H1 (cell line): ENCODE data around the gene HNRNPAB. TPM values are rescaled to one million over a fixed set of nuclear protein-coding genes. Genes with fewer than 3 reads are reported as not detected.

ENCODE experiments used
- CTCF ChIA-PET: fragments of 300-600 bp; sonication (Branson Sonifier 250); formaldehyde crosslinking; loops from one replicate; lab custom pipeline; 2021; ENCODE audit not compliant: partially characterized antibody; lab: Charles Lee
- POLR2A ChIA-PET: fragments of 300-600 bp; sonication (Branson Sonifier 250); formaldehyde crosslinking; loops from one replicate; lab custom pipeline; 2021; ENCODE audit warnings: inconsistent platforms; ENCODE audit not compliant: partially characterized antibody; lab: Charles Lee
- DNase-seq, 2 experiments: peaks; one replicate each; pipeline versions ENCODE4 v3.0.0 to v3.0.0-alpha.2; 2010 to 2022; ENCODE audit warnings: low spot score in 2 of 2, low read depth in 1 of 2, mixed read lengths in 1 of 2
- FAIRE-seq: peaks from 2 replicates; lab custom pipeline; 2011; peaks lifted over from hg19 to GRCh38; lab: Jason Lieb, UNC
- H2AFZ ChIP-seq: 2 replicates; pipeline ENCODE4 v1.8.1; 2012; ENCODE audit warnings: low read length, inconsistent platforms
- H2AK5ac ChIP-seq: 2 replicates; pipeline ENCODE4 v1.6.1; 2013; ENCODE audit warnings: low read depth, low read length
- H2BK120ac ChIP-seq: replicated peaks from 2 replicates; pipeline ENCODE3; 2013; ENCODE audit warnings: low read depth, low read length, inconsistent platforms
- H2BK12ac ChIP-seq: 2 replicates; pipeline ENCODE4 v1.6.1; 2013; ENCODE audit warnings: low read depth, low read length
- H2BK15ac ChIP-seq: 2 replicates; pipeline ENCODE4 v1.6.1; 2013; ENCODE audit warnings: low read length
- H2BK20ac ChIP-seq: 2 replicates; pipeline ENCODE4 v1.6.1; 2013; ENCODE audit warnings: low read length
- H2BK5ac ChIP-seq: 2 replicates; pipeline ENCODE4 v1.6.1; 2013; ENCODE audit warnings: low read depth, low read length
- H3K14ac ChIP-seq: 2 replicates; pipeline ENCODE4 v1.6.1; 2013; ENCODE audit warnings: inconsistent platforms; ENCODE audit not compliant: insufficient read length
- H3K18ac ChIP-seq: 2 replicates; pipeline ENCODE4 v1.6.1; 2013; ENCODE audit warnings: low read length; ENCODE audit errors: extremely low read depth
- H3K23ac ChIP-seq: 2 replicates; pipeline ENCODE4 v1.6.1; 2013; ENCODE audit warnings: inconsistent platforms; ENCODE audit not compliant: insufficient read length
- H3K23me2 ChIP-seq: 2 replicates; pipeline ENCODE4 v1.6.1; 2013; ENCODE audit warnings: low read depth, low read length
- H3K27ac ChIP-seq: 2 replicates; pipeline ENCODE4 v1.6.1; 2011; ENCODE audit warnings: low read depth, low read length, inconsistent platforms
- H3K27me3 ChIP-seq, 4 experiments: replicated peaks in 1 of 4; 1 replicate in 1 of 4; 2 replicates in 3 of 4; pipeline versions ENCODE4 v1.6.1 to v1.8.1; 2011 to 2013; ENCODE audit warnings: low read length in 3 of 4, mild to moderate bottlenecking in 3 of 4, inconsistent platforms in 2 of 4, mixed read lengths in 2 of 4, moderate library complexity in 1 of 4; ENCODE audit not compliant: control insufficient read depth in 3 of 4, insufficient read depth in 3 of 4; ENCODE audit errors: extremely low read depth in 1 of 4
- H3K36me3 ChIP-seq, 4 experiments: 2 replicates each; pipeline versions ENCODE4 v1.6.1 to v1.8.1; 2011 to 2013; ENCODE audit warnings: mild to moderate bottlenecking in 4 of 4, low read length in 3 of 4, moderate library complexity in 2 of 4, control low read depth in 1 of 4, inconsistent platforms in 1 of 4; ENCODE audit not compliant: insufficient read depth in 4 of 4, control insufficient read depth in 2 of 4
- H3K4ac ChIP-seq: replicated peaks from 2 replicates; pipeline ENCODE3; 2013; ENCODE audit warnings: low read length, low read depth, mixed read lengths, inconsistent platforms; ENCODE audit not compliant: insufficient read length
- H3K4me1 ChIP-seq, 4 experiments: replicated peaks in 1 of 4; 1 replicate in 1 of 4; 2 replicates in 3 of 4; pipeline versions ENCODE4 v1.6.1 to v1.8.1; 2011 to 2013; ENCODE audit warnings: low read length in 3 of 4, inconsistent platforms in 2 of 4, mixed read lengths in 1 of 4; ENCODE audit not compliant: insufficient read depth in 4 of 4, control insufficient read depth in 3 of 4
- H3K4me2 ChIP-seq, 2 experiments: 2 replicates each; pipeline versions ENCODE4 v1.6.1 to v1.8.1; 2011 to 2013; ENCODE audit warnings: low read depth in 2 of 2, low read length in 2 of 2, control low read depth in 1 of 2, inconsistent platforms in 1 of 2, mild to moderate bottlenecking in 1 of 2; ENCODE audit not compliant: insufficient read depth in 1 of 2
- H3K4me3 ChIP-seq, 4 experiments: fragments of 200-600, 300-600 bp in 1 of 4; sonication (generic), shearing (Covaris generic), sonication (Bioruptor Twin) in 1 of 4; 2 replicates each; pipeline versions ENCODE4 v1.5.1 to v1.8.1; 2011 to 2016; ENCODE audit warnings: low read length in 4 of 4, low read depth in 3 of 4, control low read depth in 2 of 4, inconsistent platforms in 2 of 4, mild to moderate bottlenecking in 2 of 4, mixed read lengths in 1 of 4, moderate library complexity in 1 of 4; ENCODE audit not compliant: insufficient read depth in 2 of 4; ENCODE audit errors: extremely low read depth in 1 of 4
- H3K56ac ChIP-seq: replicated peaks from 2 replicates; pipeline ENCODE3; 2013; ENCODE audit warnings: low read depth, mild to moderate bottlenecking, mixed read lengths, low read length, inconsistent platforms; ENCODE audit not compliant: insufficient read length
- H3K79me1 ChIP-seq: 2 replicates; pipeline ENCODE4 v1.6.1; 2013; ENCODE audit warnings: low read depth, low read length, control low read depth
- H3K79me2 ChIP-seq, 2 experiments: 2 replicates each; pipeline versions ENCODE4 v1.6.1 to v1.8.1; 2012 to 2013; ENCODE audit warnings: low read length in 2 of 2, mild to moderate bottlenecking in 2 of 2, inconsistent platforms in 1 of 2; ENCODE audit not compliant: insufficient read depth in 2 of 2, control insufficient read depth in 1 of 2
- H3K9ac ChIP-seq, 4 experiments: replicated peaks in 1 of 4; 1 replicate in 1 of 4; 2 replicates in 3 of 4; pipeline versions ENCODE4 v1.6.1 to v1.8.1; 2011 to 2013; ENCODE audit warnings: low read depth in 3 of 4, low read length in 3 of 4, control low read depth in 2 of 4, mild to moderate bottlenecking in 2 of 4, moderate library complexity in 2 of 4, inconsistent platforms in 1 of 4; ENCODE audit errors: extremely low read depth in 1 of 4
- H3K9me3 ChIP-seq, 2 experiments: 2 replicates each; pipeline versions ENCODE4 v1.6.1 to v1.8.1; 2012 to 2013; ENCODE audit warnings: mild to moderate bottlenecking in 2 of 2, moderate library complexity in 2 of 2, control low read depth in 1 of 2, inconsistent platforms in 1 of 2, low read depth in 1 of 2, low read length in 1 of 2, mixed read lengths in 1 of 2; ENCODE audit not compliant: insufficient read depth in 2 of 2
- H4K20me1 ChIP-seq, 2 experiments: replicated peaks in 1 of 2; 2 replicates each; pipeline versions ENCODE3 to v1.8.1; 2011 to 2013; ENCODE audit warnings: inconsistent platforms in 2 of 2, low read length in 2 of 2, mild to moderate bottlenecking in 1 of 2; ENCODE audit not compliant: insufficient read depth in 2 of 2, control insufficient read depth in 1 of 2
- H4K5ac ChIP-seq: 2 replicates; pipeline ENCODE4 v1.6.1; 2013; ENCODE audit warnings: low read length, low read depth, mixed read lengths, inconsistent platforms; ENCODE audit not compliant: insufficient read length
- H4K8ac ChIP-seq: 2 replicates; pipeline ENCODE4 v1.8.0; 2013; ENCODE audit warnings: mild to moderate bottlenecking, moderate library complexity, low read length, inconsistent platforms; ENCODE audit not compliant: insufficient read depth; ENCODE audit errors: extremely low read depth
- H4K91ac ChIP-seq: replicated peaks from 2 replicates; pipeline ENCODE3; 2013; ENCODE audit warnings: low read length, mixed read lengths, inconsistent platforms; ENCODE audit not compliant: insufficient read length
- ASH2L ChIP-seq: fragments of 200-600, 300-600 bp; sonication (generic); IDR thresholded peaks from one replicate; pipeline ENCODE4 v1.7.1; 2017; ENCODE audit warnings: low read length
- CBX5 ChIP-seq: fragments of 300-800, 300-1000 bp; sonication (generic); IDR thresholded peaks from 2 replicates; pipeline ENCODE4 v1.7.1; 2016; ENCODE audit warnings: antibody characterized with exemption, low read length, low read depth
- CBX8 ChIP-seq: fragments of 300-800, 300-1000 bp; sonication (generic); IDR thresholded peaks from 2 replicates; pipeline ENCODE4 v1.7.1; 2016; ENCODE audit warnings: low read depth, low read length, borderline replicate concordance
- FOSL1 ChIP-seq: IDR thresholded peaks from 2 replicates; pipeline ENCODE4 v1.6.1; 2011; ENCODE audit warnings: mild to moderate bottlenecking, low read depth, low read length, moderate library complexity; ENCODE audit not compliant: insufficient read depth
- HDAC6 ChIP-seq: IDR thresholded peaks from one replicate; pipeline ENCODE4 v1.7.1; 2012; ENCODE audit warnings: low read depth, mild to moderate bottlenecking, inconsistent platforms, low read length, moderate library complexity
- KDM1A ChIP-seq: fragments of 200-600, 300-600 bp; sonication (generic); IDR thresholded peaks from 2 replicates; pipeline ENCODE4 v1.7.1; 2016; ENCODE audit warnings: mild to moderate bottlenecking, low read length, borderline replicate concordance
- MAX ChIP-seq: IDR thresholded peaks from 2 replicates; pipeline ENCODE4 v1.6.1; 2012; ENCODE audit warnings: inconsistent platforms
- NRF1 ChIP-seq: IDR thresholded peaks from 2 replicates; pipeline ENCODE4 v1.6.1; 2011; ENCODE audit warnings: mild to moderate bottlenecking, low read depth, low read length, improper control_type of control experiment
- SAP30 ChIP-seq: fragments of 300-600 bp; sonication (generic); IDR thresholded peaks from 2 replicates; pipeline ENCODE4 v1.7.1; 2012; ENCODE audit warnings: low read length, moderate library complexity, mild to moderate bottlenecking, inconsistent platforms; ENCODE audit not compliant: insufficient read depth, insufficient replicate concordance
- SIN3A ChIP-seq, 2 experiments: IDR thresholded peaks in 1 of 2; conservative IDR thresholded peaks in 1 of 2; 2 replicates each; pipeline ENCODE4 v1.6.1; 2011 to 2012; ENCODE audit warnings: low read length in 2 of 2, improper control_type of control experiment in 1 of 2, low read depth in 1 of 2, mild to moderate bottlenecking in 1 of 2
- SP4 ChIP-seq: IDR thresholded peaks from 2 replicates; pipeline ENCODE4 v1.6.1; 2012; ENCODE audit warnings: low read length, inconsistent platforms
- WGBS, 2 experiments: shearing (Covaris generic) in 1 of 2; methylation state at CpG; one replicate each; pipeline versions ENCODE4 v1.1.6 to v1.1.7; 2013 to 2015; ENCODE audit warnings: low lambda C conversion rate in 2 of 2, mixed read lengths in 2 of 2, inconsistent platforms in 1 of 2, low coverage in 1 of 2, missing lambda C conversion rate in 1 of 2; ENCODE audit not compliant: insufficient replicate concordance in 2 of 2, insufficient coverage in 1 of 2, insufficient read length in 1 of 2; ENCODE audit errors: extremely low coverage in 1 of 2, missing lambda C conversion rate in 1 of 2; 5-methylcytosine and 5-hydroxymethylcytosine counted together
- polyA plus RNA-seq, 7 experiments: library from polyadenylated mRNA; depleted of rRNA in 3 of 7; stranded (reverse) in 5 of 7; unstranded in 2 of 7; fragments of >200 nt in 5 of 7; fragments of 200-250 nt in 2 of 7; gene quantifications; 1 replicate in 5 of 7; 2 replicates in 1 of 7; 4 replicates in 1 of 7; pipeline versions ENCODE4 v1.2.1 to v1.2.3, GENCODE V29; 2011 to 2013; ENCODE audit warnings: missing spikeins in 2 of 7, mixed read lengths in 2 of 7
- total RNA-seq: library from RNA; stranded (reverse); fragmentation: NEBNext Ultra II Directional; extraction: Animal tissue kit (Norgen Biotek cat#: 25700); gene quantifications from 2 replicates; pipeline ENCODE4 v1.2.1, GENCODE V29; 2021

The HNRNPAB gene
- total and polyA plus RNA-seq, 2 of the 8 experiments (the other 6 are each of a cell fraction or from before 2014, with no cell fraction given), result 373 to 563 TPM

- no peak overlapping the region for H3K4me3 ChIP-seq
- H3K23me2 ChIP-seq, result peaks cover 3% of the 10 kb centered on the region; the same call in 1 of the 2 replicates
- H2AFZ ChIP-seq, result no peak overlapping the region
- ChIA-PET POLR2A (interaction anchor here (0.8 to 21.6 kb wide), 5 partner anchors 9 to 48 kb away, joined by 3 to 507 read pairs (median 3); partner anchors contain the start of gene HNRNPAB), CTCF (interaction anchor here (1.3 to 2.2 kb wide), 2 partner anchors 10 to 31 kb away, joined by 4 to 10 read pairs; no protein-coding TSS in a partner anchor)
- peaks cover 0 to 13% of the 10 kb centered on the region in 2 experiments; a peak in 2 of 4 replicates for H3K79me2 ChIP-seq
- peaks cover 11% of the 10 kb centered on the region for H3K79me1 ChIP-seq
- no peak overlapping the region for H3K9ac ChIP-seq
- H3K27ac ChIP-seq, result no peak overlapping the region
- H2BK15ac ChIP-seq, result no peak overlapping the region
- no peak overlapping the region for H4K8ac ChIP-seq
- H3K9me3 ChIP-seq, result no peaks in the 10 kb centered on the region
- H4K91ac ChIP-seq, result no peak overlapping the region
- no peak overlapping the region for H3K4me2 ChIP-seq
- FAIRE-seq (no peak), DNase-seq (no peak)
- no peaks in the 10 kb centered on the region for H3K27me3 ChIP-seq
- H2AK5ac ChIP-seq, result no peak overlapping the region
- H3K4ac ChIP-seq, result no peak overlapping the region
- no peak overlapping the region for H2BK20ac ChIP-seq
- H4K5ac ChIP-seq, result no peak overlapping the region
- WGBS, 2 experiments, result 91% methylated on average over 3 of the region's 3 CpGs; no CpG with 5 or more reads in 1 of the 2 experiments
- H3K18ac ChIP-seq, result no peak overlapping the region
- no peak overlapping the region for H3K23ac ChIP-seq
- no peak overlapping the region for H3K14ac ChIP-seq
- no peak overlapping the region for H2BK12ac ChIP-seq
- TF ChIP-seq NRF1, result no peak
- TF ChIP-seq HDAC6, result no peak
- TF ChIP-seq CBX5, result no peak
- no peak for TF ChIP-seq KDM1A
- TF ChIP-seq MAX, result no peak
- no peak for TF ChIP-seq CBX8
- no peak for TF ChIP-seq SAP30
- no peak for TF ChIP-seq SP4
- TF ChIP-seq ASH2L, result no peak
- TF ChIP-seq FOSL1, result no peak
- TF ChIP-seq SIN3A (conservative IDR thresholded peaks at IDR 0.05 in 1 of 2, IDR thresholded peaks at IDR 0.05 in 1 of 2; ENCODE audit: low read depth in 1 of 2, low read length in 2 of 2), result no peak
- peaks cover 0 to 25% (median 18%) of the 10 kb centered on the region in 4 experiments; a peak in 6 of 7 replicates for H3K4me1 ChIP-seq
- peaks cover 7 to 35% (median 18%) of the 10 kb centered on the region in 4 experiments; a peak in 6 of 8 replicates for H3K36me3 ChIP-seq
- H2BK120ac ChIP-seq, result no peak overlapping the region
- H2BK5ac ChIP-seq, result no peak overlapping the region
- H3K56ac ChIP-seq, result no peak overlapping the region
- peaks cover 0 to 17% of the 10 kb centered on the region in 2 experiments for H4K20me1 ChIP-seq
These were observed 23.6 kb downstream of the HNRNPAB start for GRCh38 chr5:178227929-178228328.
